ENCODE results near the gene DUSP15. TPM values are rescaled to one million over a fixed set of nuclear protein-coding genes. Genes with fewer than 3 reads are reported as not detected.
A peak's percentile ranks its signal among the peaks of the same experiment; 100 is the strongest.

Gene DUSP15
- total RNA-seq, 1 experiment from 2014 or later: not detected

- POLR2A ChIA-PET (ENCODE audit: unreplicated experiment): no interaction called here
- DNase-seq: no peak
- 0 out of 2 replicates have a peak, but pooled peaks cover 3% of the 10 kb centered on the region for H3F3A ChIP-seq (ENCODE audit: insufficient read depth, low read depth)
- H3K4me1 ChIP-seq (replicated peaks; ENCODE audit: insufficient read depth): peaks cover 9% of the 10 kb centered on the region
- peaks cover 6% of the 10 kb centered on the region; the same call in 1 of the 2 replicates for H3K27me3 ChIP-seq (ENCODE audit: insufficient read depth, low read depth)
- no peak for TF ChIP-seq CTCF (conservative IDR thresholded peaks at IDR 0.05)
- TF ChIP-seq EZH2 (IDR thresholded peaks at IDR 0.05; ENCODE audit: low read depth): no peak
- H3K4me2 ChIP-seq: no peak overlapping the region
- H3K36me3 ChIP-seq (ENCODE audit: low read depth): no peaks in the 10 kb centered on the region
- no peaks in the 10 kb centered on the region for H3K9me2 ChIP-seq (ENCODE audit: insufficient read depth)
- no peak overlapping the region for H3K4me3 ChIP-seq
- no peak overlapping the region for H2AFZ ChIP-seq
- H3K79me2 ChIP-seq (ENCODE audit: low read depth): no peaks in the 10 kb centered on the region
- intact Hi-C loops (cut with micrococcal nuclease; ENCODE audit: unreplicated experiment): loop anchor here (5.0 kb wide), 1 partner anchor 116 kb away; no protein-coding TSS in a partner anchor
- CTCF ChIA-PET: interaction anchor here (0.6 kb wide), 1 partner anchor 8 kb away, joined by 4 read pairs; no protein-coding TSS in a partner anchor
- H3K9me3 ChIP-seq (ENCODE audit: insufficient read depth, low read depth): no peaks in the 10 kb centered on the region
- BruUV-seq (replicated peaks): no TSS peak
- H3K27ac ChIP-seq: no peak overlapping the region
- H4K20me1 ChIP-seq (ENCODE audit: insufficient read depth): no peaks in the 10 kb centered on the region
These were observed 27.0 kb downstream of the DUSP15 start for GRCh38 chr20:31843288-31843687.

- Histone ChIP-seq H3K36me3 (ENCODE audit: low read depth) (no peaks in the 10 kb centered on the region), H2AFZ (no peak overlapping the region), H3K9me2 (ENCODE audit: insufficient read depth) (no peaks in the 10 kb centered on the region), H3K27me3 (ENCODE audit: insufficient read depth, low read depth) (peaks cover 1% of the 10 kb centered on the region; the same call in 1 of the 2 replicates), H3K27ac (no peak overlapping the region), H4K20me1 (ENCODE audit: insufficient read depth) (no peaks in the 10 kb centered on the region), H3K4me2 (no peak overlapping the region), H3K9me3 (ENCODE audit: insufficient read depth, low read depth) (no peaks in the 10 kb centered on the region), H3K79me2 (ENCODE audit: low read depth) (no peaks in the 10 kb centered on the region), H3K4me3 (no peak overlapping the region), H3K4me1 (replicated peaks; ENCODE audit: insufficient read depth) (peaks cover 9% of the 10 kb centered on the region), H3F3A (ENCODE audit: insufficient read depth, low read depth) (0 out of 2 replicates have a peak, but pooled peaks cover 6% of the 10 kb centered on the region)
- peak in 1 of 2 experiments; percentile 47 for DNase-seq
- CTCF ChIA-PET: interaction anchor here (0.7 kb wide), 1 partner anchor 115 kb away, joined by 3 read pairs; no protein-coding TSS in a partner anchor
- BruUV-seq (replicated peaks): TSS peak; percentile 80
- POLR2A ChIA-PET (ENCODE audit: unreplicated experiment): no interaction called here
- intact Hi-C loops (cut with micrococcal nuclease; ENCODE audit: unreplicated experiment): loop anchor here (5.0 kb wide), 1 partner anchor 115 kb away; no protein-coding TSS in a partner anchor
- TF ChIP-seq EZH2 (IDR thresholded peaks at IDR 0.05; ENCODE audit: low read depth) (no peak), CTCF (conservative IDR thresholded peaks at IDR 0.05) (no peak)
These were observed 27.7 kb downstream of the DUSP15 start for GRCh38 chr20:31842471-31843157.

- Histone ChIP-seq H3K27ac (no peak overlapping the region), H3K27me3 (ENCODE audit: insufficient read depth, low read depth) (no peaks in the 10 kb centered on the region)
- POLR2A ChIA-PET (ENCODE audit: unreplicated experiment): no interaction called here
These were observed 28.4 kb downstream of the DUSP15 start for GRCh38 chr20:31841928-31842327.

More at GRCh38 chr20:31841928-31842327, 28.4 kb downstream of the DUSP15 start:
- DNase-seq: peak; percentile 42 to 92
- CTCF ChIA-PET: interaction anchor here (0.7 kb wide), 1 partner anchor 115 kb away, joined by 3 read pairs; no protein-coding TSS in a partner anchor
- Histone ChIP-seq H3K4me1 (replicated peaks; ENCODE audit: insufficient read depth) (peaks cover 9% of the 10 kb centered on the region), H3K79me2 (ENCODE audit: low read depth) (no peaks in the 10 kb centered on the region), H2AFZ (no peak overlapping the region), H3K4me2 (no peak overlapping the region), H4K20me1 (ENCODE audit: insufficient read depth) (no peaks in the 10 kb centered on the region), H3K9me3 (ENCODE audit: insufficient read depth, low read depth) (no peaks in the 10 kb centered on the region), H3K9me2 (ENCODE audit: insufficient read depth) (no peaks in the 10 kb centered on the region), H3F3A (ENCODE audit: insufficient read depth, low read depth) (0 out of 2 replicates have a peak, but pooled peaks cover 6% of the 10 kb centered on the region), H3K36me3 (ENCODE audit: low read depth) (no peaks in the 10 kb centered on the region), H3K4me3 (no peak overlapping the region)
- no TSS peak for BruUV-seq (replicated peaks)
- intact Hi-C loops (cut with micrococcal nuclease; ENCODE audit: unreplicated experiment): loop anchor here (5.0 kb wide), 1 partner anchor 115 kb away; no protein-coding TSS in a partner anchor
- TF ChIP-seq CTCF (conservative IDR thresholded peaks at IDR 0.05) (no peak), EZH2 (IDR thresholded peaks at IDR 0.05; ENCODE audit: low read depth) (no peak)

Measured in PC-9 (cell line).